GM12801 (cell line): ENCODE measurements around the gene CHCHD6.

Experiments used
- CTCF ChIP-seq: IDR thresholded peaks from one replicate; pipeline ENCODE4 v1.5.1; 2011; ENCODE audit warnings: control low read depth; ENCODE audit not compliant: insufficient read length; ENCODE audit errors: extremely low read depth

CHCHD6 gene

GRCh38 chr3:126753191-126754160 is 49.4 kb downstream of the CHCHD6 start:
- no peak for TF ChIP-seq CTCF

- TF ChIP-seq CTCF, result no peak
Observed at GRCh38 chr3:126755866-126756265, 51.8 kb downstream of the CHCHD6 start.

- no peak for TF ChIP-seq CTCF
Observed at GRCh38 chr3:126758026-126758425, 54.0 kb downstream of the CHCHD6 start.

- TF ChIP-seq CTCF, result no peak
Observed at GRCh38 chr3:126758882-126759281, 54.8 kb downstream of the CHCHD6 start.

GRCh38 chr3:126760541-126760940 is 56.5 kb downstream of the CHCHD6 start:
- no peak for TF ChIP-seq CTCF

- no peak for TF ChIP-seq CTCF
Observed at GRCh38 chr3:126763035-126763434, 59.0 kb downstream of the CHCHD6 start.

GRCh38 chr3:126765187-126766069 is 61.4 kb downstream of the CHCHD6 start:
- no peak for TF ChIP-seq CTCF
